T47D (cell line): ENCODE results near the gene MAVS.

Experiments
- DNase-seq, 2 experiments: peaks; one replicate each; pipeline versions ENCODE4 v3.0.0 to v3.0.0-alpha.2; 2011 to 2012; ENCODE audit warnings: low read depth in 1 of 2, low spot score in 1 of 2
- JUND ChIP-seq: IDR thresholded peaks from 2 replicates; pipeline ENCODE4 v1.6.1; 2012; ENCODE audit warnings: low read depth
- in situ Hi-C: cut with HindIII; loops from 2 replicates; pipeline ENCODE4 v1.10.0; 2016; ENCODE audit warnings: low sequenced_read_pairs, low pct_unique_long_range_greater_than_20kb

The MAVS gene

DNA sequence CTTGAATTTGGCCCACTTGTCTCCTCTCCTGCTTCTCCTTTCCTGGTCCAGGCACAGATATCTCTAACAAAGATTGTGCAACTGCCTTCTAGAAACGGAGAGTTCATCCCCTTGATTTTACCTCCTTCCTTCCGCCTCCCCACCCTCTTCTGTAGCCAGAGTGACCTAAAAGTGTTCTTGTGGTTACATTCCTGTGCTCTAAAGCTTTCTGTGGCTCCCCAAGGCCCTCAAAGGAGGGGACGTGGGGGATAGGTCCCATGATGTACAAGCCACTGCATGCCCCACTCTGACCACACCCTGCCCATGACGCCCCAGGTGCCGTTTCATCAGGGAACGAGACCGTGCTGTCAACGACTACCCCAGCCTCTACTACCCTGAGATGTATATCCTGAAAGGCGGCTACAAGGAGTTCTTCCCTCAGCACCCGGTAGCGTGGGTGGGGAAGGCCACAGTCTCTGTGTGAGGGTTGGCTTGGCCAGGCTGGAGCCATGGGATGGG is 42.3 kb upstream of the MAVS start:
- in situ Hi-C loops: no loop called here
- DNase-seq: no peak
- TF ChIP-seq JUND: no peak

DNA sequence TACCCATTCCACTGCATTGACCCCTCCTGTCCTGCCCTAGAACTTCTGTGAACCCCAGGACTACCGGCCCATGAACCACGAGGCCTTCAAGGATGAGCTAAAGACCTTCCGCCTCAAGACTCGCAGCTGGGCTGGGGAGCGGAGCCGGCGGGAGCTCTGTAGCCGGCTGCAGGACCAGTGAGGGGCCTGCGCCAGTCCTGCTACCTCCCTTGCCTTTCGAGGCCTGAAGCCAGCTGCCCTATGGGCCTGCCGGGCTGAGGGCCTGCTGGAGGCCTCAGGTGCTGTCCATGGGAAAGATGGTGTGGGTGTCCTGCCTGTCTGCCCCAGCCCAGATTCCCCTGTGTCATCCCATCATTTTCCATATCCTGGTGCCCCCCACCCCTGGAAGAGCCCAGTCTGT is 41.9 kb upstream of the MAVS start:
- in situ Hi-C loops: no loop called here
- DNase-seq: no peak

GRCh38 chr20:3808544-3808943 is 38.1 kb upstream of the MAVS start:
- no peak for TF ChIP-seq JUND
- DNase-seq: no peak
- in situ Hi-C loops: no loop called here

More for the DNA sequence above, 41.9 kb upstream of the MAVS start:
- TF ChIP-seq JUND: no peak

DNA sequence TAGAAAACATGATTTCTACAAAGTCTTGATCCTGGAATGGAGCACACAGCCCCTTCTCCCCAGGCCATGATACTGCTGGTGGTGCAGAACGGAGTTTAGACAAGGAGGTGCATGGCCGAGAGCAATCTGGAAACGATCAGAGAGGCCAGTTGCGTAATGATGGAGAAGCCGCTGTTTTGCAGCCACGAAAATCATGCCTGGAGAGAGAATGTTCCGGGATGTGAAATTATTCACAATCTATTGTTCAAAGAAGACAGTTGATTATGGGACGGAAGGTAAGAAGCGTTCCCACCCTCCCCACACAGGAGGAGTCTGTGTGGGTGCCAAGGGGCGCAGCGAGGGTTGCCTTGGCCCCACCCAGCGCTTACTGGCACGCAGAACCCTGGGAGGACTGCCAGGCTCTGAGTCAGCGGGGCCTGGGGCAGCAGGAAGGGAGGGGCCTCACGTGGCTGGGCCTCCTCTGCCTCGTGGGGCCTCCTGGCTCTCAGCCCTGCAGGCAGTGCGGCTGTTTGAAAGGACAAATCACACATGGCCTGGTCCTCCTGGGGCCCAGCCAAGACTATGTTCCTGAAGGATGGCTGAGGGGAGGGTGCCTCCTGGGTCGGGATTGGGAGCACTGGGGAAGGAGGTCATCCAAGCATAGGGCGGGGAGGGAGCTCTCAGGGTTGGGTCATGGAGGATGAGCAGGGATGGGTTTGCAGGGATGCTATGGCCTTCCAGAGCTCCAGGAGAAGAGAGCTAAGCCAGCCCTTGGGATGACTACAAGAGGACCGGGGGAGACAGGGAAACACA is 35.0 kb upstream of the MAVS start:
- peak; percentile 61 to 90 for DNase-seq
- in situ Hi-C loops: no loop called here
- TF ChIP-seq JUND: peak; percentile 88

GRCh38 chr20:3812259-3812681 is 34.4 kb upstream of the MAVS start:
- in situ Hi-C loops: no loop called here
- no peak for DNase-seq
- TF ChIP-seq JUND: no peak

DNA sequence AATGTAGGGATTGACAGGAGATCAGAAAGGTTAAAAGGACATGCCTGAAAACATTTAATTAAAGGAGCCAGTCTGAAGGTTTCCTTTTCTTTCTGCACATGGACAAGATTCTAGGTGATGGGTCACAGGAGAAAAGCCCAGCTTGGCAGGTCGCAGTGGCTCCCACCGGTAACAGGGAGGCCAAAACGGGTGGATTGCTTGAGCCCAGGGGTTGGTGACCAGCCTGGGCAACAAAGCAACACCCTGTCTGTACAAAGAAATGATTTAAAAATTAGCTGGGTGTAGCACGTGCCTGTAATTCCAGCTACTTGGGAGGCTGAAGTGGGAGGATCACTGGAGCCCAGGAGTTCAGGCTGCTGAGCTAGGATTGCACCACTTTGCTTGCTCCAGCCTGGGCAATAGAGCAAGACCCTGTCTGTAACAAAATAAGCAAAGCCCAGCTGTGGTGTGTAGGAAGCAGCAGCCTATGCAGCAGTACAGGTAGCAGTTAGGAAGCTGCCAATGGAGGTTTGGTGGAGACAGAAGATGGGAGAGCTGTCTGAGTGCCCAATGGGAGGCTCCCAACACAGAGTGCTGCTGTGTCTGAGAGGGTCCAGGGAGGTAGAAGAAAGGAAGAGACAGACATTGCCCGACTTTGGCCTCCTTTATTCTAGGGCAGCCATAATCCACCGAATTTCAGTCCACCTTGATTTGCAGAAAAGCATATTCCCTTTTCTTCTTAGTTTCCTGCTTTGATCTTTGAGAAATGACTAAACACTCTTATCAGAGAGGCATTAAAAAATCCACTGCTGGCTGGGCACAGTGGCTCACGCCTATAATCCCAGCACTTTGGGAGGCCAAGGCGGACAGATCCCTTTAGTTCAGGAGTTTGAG is 33.4 kb upstream of the MAVS start:
- in situ Hi-C loops: no loop called here
- TF ChIP-seq JUND: no peak
- no peak for DNase-seq

- no peak for DNase-seq
- in situ Hi-C loops: no loop called here
- no peak for TF ChIP-seq JUND
These were observed 32.6 kb upstream of the MAVS start for GRCh38 chr20:3813848-3814581.

- no peak for TF ChIP-seq JUND
- no peak for DNase-seq
- in situ Hi-C loops: no loop called here
These were observed 31.6 kb upstream of the MAVS start for GRCh38 chr20:3814928-3815495.

- in situ Hi-C loops: no loop called here
- DNase-seq: no peak
- no peak for TF ChIP-seq JUND
These were observed 30.8 kb upstream of the MAVS start for GRCh38 chr20:3815703-3816315.

DNA sequence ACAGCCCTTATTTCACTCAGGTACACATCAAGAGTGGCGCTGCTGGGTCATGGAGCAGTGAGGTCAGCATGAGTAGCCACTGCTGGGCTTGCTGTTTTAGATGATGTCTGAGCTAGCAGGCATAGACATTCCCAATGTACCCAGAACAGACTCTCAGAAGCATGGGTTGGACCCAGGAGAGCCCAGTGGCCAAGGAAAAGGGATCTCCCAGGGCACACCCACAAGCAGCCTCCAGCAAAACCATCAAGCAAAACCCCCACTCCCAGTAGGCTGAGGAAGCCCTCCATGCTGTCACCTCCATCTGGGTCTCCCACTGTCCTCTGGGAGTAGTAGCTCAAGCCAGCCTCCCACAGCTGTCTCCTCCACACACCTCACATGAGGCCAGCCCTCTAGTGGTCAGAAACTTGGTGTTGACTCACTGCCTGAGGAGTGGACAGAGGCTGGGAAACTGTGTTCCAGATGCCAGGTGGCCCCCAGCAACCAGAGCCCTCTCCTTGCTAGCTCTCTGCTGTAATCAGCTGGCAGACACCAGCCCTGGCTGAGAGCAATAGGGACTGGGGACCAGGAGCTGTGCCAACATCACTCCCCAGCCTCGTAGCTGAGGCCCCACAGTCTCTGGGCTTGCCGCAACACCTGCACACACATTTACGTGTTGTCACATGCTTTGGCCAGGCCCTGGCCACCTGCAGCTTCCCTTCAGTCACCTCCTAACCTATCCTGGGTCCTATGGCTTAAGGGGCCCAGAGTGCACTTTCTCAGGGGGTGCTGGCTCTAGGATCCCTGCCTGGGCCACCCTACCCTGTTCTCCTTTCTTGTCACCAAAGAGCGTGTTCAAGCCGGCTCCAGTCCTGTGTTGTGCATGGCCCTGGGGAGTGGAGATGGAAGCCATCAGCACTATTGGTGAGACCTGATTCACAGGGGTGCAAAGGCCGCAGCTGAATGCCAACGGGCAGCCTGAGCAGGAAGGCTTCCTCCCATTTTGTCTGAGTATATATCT is 28.2 kb upstream of the MAVS start:
- peak; percentile 51 to 88 for DNase-seq
- no peak for TF ChIP-seq JUND

DNA sequence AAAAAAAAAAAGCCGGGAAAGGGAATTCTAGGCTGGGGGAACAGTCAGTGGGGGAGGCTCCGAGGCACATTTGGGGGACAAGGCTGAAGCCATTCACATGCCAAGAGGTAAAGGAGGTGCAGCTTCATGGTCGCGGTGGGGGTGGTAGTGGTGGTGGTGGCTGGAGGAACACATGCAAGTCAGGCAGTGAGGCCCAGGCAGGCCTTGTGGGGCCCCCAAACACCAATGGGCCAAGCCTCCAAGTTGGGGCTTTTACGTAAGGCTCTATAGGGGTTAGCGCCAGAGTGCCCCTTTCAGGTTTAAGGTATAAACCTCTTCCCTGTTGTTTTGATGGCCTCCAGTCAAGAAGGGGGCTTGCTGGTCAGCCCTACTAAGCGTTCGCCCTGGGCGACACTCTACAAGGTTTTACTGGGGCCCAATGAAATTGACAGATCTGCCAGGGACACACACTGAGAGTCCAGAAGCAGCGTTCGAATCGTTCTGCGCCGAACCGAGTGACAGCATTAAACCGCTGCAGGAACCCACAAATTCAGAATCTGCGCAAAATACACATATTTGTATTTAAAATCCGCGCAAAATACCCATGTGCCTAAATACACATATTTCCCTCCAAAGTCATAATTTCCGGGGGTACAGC is 27.1 kb upstream of the MAVS start:
- in situ Hi-C loops: no loop called here
- no peak for DNase-seq
- TF ChIP-seq JUND: no peak

More for the DNA sequence above, 28.2 kb upstream of the MAVS start:
- in situ Hi-C loops: no loop called here
